Activated T-helper 1 cell treated with anti-CD3 and anti-CD28 coated beads, Interleukin-12 subunit alpha, Interleukin-12 subunit beta, Interleukin-2, Interleukin-4 antibody, amounts not matched to agents 30 ng/mL and 10 ng/mL and 1 ng/mL, durations not matched to agents 14 hours and 24 hours and 36 hours (primary cell): ENCODE measurements around the gene URB2. TPM values are rescaled to one million over a fixed set of nuclear protein-coding genes. Genes with fewer than 3 reads are reported as not detected.

Experiments used
- DNase-seq: peaks from one replicate; pipeline ENCODE4 v3.0.0; 2021; ENCODE audit warnings: low spot score
- H3K27ac Mint-ChIP-seq: one replicate; pipeline ENCODE4 v1.8.0; 2021; ENCODE audit warnings: mild to moderate bottlenecking, mixed read lengths
- H3K27me3 Mint-ChIP-seq: one replicate; pipeline ENCODE4 v1.8.0; 2022; ENCODE audit warnings: mild to moderate bottlenecking, moderate library complexity, mixed read lengths; ENCODE audit not compliant: insufficient read depth
- H3K36me3 Mint-ChIP-seq: one replicate; pipeline ENCODE4 v1.8.0; 2021; ENCODE audit warnings: low read depth, mixed read lengths
- H3K4me1 Mint-ChIP-seq: one replicate; pipeline ENCODE4 v1.8.0; 2021; ENCODE audit warnings: low read depth, mixed read lengths
- H3K4me3 Mint-ChIP-seq: one replicate; pipeline ENCODE4 v1.8.0; 2021; ENCODE audit warnings: mild to moderate bottlenecking, moderate library complexity, mixed read lengths
- H3K9me3 Mint-ChIP-seq: one replicate; pipeline ENCODE4 v1.8.0; 2021; ENCODE audit warnings: mixed read lengths
- intact Hi-C: fragments of 100-400 bp; cut with micrococcal nuclease; formaldehyde crosslinking; loops from one replicate; pipeline ENCODE4 v1.15.1; 2024
- total RNA-seq: library from RNA; stranded (reverse); gene quantifications from 2 replicates; pipeline ENCODE4 v1.2.3, GENCODE V29; 2022

The URB2 gene
- total RNA-seq, 1 donor from 2014 or later = 37.3 TPM

DNA sequence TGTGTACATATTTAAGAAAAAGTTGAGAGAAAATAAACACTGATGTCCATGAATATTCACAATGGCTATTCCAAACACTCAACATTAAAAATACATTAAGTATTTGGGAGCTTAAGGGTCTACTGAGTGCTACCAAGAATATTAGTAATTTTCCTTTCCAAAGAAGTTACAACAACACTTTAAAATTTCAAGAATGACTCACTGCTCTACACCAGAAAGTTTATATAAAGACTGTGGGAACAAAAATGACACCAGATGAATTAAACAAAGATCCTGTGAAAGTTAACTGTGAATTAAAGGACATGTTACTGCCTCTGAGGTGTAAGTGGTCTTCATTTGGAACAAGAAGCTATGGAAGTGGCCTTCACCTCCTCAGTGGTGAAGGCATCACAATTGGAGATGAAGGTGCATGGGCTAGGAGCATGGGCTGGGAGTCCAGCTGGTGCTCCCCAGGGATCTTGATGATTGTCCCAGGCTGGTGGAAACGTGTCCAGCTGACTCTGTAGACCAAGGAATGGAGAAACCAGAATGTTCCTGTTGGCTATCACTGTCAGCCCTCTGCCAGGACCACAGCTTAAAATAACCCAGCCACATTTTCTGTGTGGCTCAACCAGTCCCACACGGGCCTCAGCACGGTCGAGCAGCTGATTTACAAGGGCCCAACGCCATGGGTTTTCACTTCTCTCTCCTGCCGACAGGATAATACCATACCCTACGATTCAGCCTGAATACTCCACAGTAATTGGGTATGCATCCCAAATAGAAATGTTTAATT lies 28.9 kb upstream of the URB2 start:
- Mint-ChIP-seq H3K4me1 (peaks cover 11% of the 10 kb centered on the region), H3K4me3 (no peak overlapping the region), H3K36me3 (peaks cover 35% of the 10 kb centered on the region), H3K9me3 (no peaks in the 10 kb centered on the region), H3K27ac (peak overlapping the region; percentile 52), H3K27me3 (no peaks in the 10 kb centered on the region)
- DNase-seq = no peak
- intact Hi-C loops = no loop called here

DNA sequence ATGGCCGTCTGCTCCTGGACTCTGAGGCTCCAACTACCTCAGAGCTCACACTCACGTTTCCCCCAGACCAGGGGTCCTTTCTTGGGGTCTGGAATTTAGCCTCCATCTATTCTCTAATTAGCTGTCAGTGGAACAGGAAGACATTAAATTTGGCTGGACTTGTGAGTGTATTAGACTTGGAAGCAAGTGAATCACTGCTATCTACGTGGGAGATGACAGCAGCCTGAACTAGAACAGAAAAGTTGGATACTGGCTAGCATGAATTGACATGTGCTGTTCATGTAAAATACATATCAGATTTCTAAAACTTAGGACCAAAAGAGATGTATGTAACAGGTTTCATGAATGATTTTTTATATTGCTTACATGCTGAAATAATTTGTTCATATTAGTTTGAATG lies 28.2 kb upstream of the URB2 start:
- Mint-ChIP-seq H3K36me3 (peaks cover 42% of the 10 kb centered on the region), H3K9me3 (no peaks in the 10 kb centered on the region), H3K4me3 (no peak overlapping the region), H3K27me3 (no peaks in the 10 kb centered on the region), H3K27ac (no peak overlapping the region), H3K4me1 (peaks cover 11% of the 10 kb centered on the region)
- intact Hi-C loops = no loop called here
- DNase-seq = no peak

DNA sequence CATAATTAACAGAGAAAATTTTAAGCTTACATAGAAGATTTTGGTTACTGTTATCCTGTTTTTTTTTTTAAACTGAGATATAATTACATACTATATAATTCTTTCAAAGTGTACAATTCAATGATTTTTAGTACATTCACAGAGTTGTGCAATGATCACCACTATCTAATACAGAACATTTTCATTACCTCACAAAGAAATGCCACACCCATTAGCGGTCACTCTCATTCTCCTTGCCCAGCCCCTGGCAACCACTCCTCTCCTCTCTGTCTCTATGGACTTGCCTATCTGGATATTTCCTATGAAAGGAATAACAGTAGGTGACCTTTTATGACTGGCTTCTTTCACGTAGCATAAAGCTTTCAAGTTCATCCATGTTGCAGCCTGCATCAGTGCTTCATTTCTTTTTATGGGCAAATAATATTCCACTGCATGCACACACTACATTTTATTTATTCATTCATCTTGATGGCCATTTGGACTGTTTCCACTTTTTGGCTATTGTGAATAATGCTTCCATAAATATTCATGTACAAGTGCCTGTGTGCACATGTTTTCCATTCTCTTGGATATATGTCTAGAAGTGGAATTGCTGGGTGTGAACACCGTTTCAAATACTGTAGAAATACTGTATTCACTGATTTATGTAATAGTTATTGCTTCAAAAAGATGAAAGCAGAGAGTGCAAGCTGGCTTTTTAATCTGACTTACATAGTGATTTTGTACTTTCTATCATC lies 26.7 kb upstream of the URB2 start:
- Mint-ChIP-seq H3K4me3 (no peak overlapping the region), H3K27ac (no peak overlapping the region), H3K27me3 (no peaks in the 10 kb centered on the region), H3K4me1 (peaks cover 11% of the 10 kb centered on the region), H3K9me3 (no peaks in the 10 kb centered on the region), H3K36me3 (peaks cover 37% of the 10 kb centered on the region)
- no peak for DNase-seq
- intact Hi-C loops = no loop called here

DNA sequence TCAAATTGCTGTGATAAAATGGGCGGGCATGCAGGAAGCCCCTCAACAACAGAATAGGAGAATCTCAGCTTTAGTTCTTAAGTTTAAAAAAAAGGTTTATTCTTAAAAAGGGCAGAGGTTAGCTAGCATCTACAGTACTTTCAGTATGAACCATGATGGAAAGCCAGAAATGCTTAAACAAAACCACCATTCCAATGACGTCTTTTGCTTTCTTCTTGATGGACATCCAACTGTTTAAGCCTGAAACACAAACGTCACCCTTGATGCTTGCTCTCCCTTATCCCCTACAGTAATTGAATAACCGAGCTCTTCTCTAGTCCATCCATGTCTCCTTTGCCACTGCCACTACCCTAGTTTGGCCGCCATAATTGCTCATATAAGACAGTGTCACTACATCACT lies 25.8 kb upstream of the URB2 start:
- intact Hi-C loops = no loop called here
- Mint-ChIP-seq H3K9me3 (no peaks in the 10 kb centered on the region), H3K4me3 (no peak overlapping the region), H3K27ac (no peak overlapping the region), H3K4me1 (peaks cover 11% of the 10 kb centered on the region), H3K36me3 (peaks cover 40% of the 10 kb centered on the region), H3K27me3 (no peaks in the 10 kb centered on the region)
- DNase-seq = no peak

DNA sequence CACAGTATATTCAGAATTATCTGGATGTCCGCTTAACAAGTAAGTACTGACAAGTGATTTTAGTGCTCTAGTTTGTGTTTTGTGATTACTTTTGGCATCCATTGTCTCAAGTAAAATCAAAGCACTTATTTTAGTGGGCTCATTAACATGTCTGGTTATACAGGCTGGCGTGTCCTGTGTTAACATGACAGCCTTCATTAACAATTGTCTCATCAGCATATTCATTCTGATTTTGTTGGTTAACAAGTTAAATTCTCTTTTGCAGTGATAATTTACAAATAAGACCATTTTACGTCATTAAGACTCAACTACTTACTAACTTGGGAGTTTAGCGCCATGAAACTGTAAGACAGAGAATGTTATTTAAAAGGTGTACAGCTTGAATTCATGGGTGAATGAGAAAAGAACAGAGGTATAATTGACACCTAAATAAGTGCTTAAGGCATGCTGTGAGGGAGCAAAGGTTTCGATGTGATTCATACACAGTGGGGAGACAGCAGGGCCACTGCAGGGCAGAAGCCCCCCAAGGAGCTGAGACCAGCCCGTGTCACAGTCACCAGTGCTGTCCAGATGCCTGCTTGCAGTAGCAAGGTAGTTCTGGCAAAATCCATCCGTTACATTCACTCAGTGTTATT lies 22.6 kb upstream of the URB2 start:
- Mint-ChIP-seq H3K27me3 (no peaks in the 10 kb centered on the region), H3K27ac (no peak overlapping the region), H3K4me3 (no peak overlapping the region), H3K9me3 (no peaks in the 10 kb centered on the region), H3K36me3 (peaks cover 57% of the 10 kb centered on the region), H3K4me1 (no peaks in the 10 kb centered on the region)
- no peak for DNase-seq
- intact Hi-C loops = no loop called here

DNA sequence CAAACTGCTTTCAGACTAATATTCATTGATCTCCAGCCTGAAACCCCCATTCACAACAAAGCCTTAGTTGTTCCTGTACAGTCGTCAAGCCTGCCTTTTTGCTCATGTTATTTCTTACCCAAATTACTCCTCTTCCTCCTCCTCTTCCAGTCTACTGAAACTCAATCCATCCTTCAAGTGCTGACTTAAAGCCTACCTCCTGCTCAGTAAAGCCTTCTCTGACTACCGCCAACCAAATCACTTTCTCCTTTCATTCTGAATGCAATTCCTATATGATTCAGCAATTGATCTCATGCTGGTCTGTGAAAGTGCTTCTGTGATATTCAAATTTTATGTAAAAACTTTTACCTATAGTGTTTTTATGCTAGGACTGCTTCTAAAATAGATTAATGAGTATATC lies 18.7 kb upstream of the URB2 start:
- peaks cover 57% of the 10 kb centered on the region for H3K36me3 Mint-ChIP-seq

DNA sequence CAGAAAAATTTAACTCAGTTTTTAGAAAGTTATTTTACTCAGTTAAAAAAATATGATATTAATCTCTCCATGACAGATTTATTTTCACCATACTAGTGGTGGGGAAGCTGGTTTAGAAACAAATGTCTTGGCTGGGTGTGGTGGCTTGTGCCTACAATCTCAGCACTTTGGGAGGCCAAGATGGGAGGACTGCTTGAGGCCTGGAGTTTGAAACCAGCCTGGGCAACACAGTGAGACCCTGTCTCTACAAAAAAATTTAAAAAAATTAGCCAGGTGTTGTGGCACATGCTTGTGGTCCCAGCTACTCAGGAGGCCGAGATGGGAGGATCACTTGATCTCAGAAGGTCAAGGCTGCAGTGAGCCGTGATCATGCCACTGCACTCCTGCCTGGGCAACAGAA lies 17.5 kb upstream of the URB2 start:
- Mint-ChIP-seq H3K4me3 (no peak overlapping the region), H3K27me3 (no peaks in the 10 kb centered on the region), H3K36me3 (peaks cover 62% of the 10 kb centered on the region), H3K27ac (no peak overlapping the region), H3K4me1 (no peaks in the 10 kb centered on the region), H3K9me3 (no peaks in the 10 kb centered on the region)
- intact Hi-C loops = no loop called here
- no peak for DNase-seq

More for the DNA sequence above, 18.7 kb upstream of the URB2 start:
- Mint-ChIP-seq H3K9me3 (no peaks in the 10 kb centered on the region), H3K27ac (peak overlapping the region; percentile 32), H3K4me1 (no peaks in the 10 kb centered on the region), H3K27me3 (no peaks in the 10 kb centered on the region), H3K4me3 (no peak overlapping the region)
- intact Hi-C loops = no loop called here
- DNase-seq = no peak

DNA sequence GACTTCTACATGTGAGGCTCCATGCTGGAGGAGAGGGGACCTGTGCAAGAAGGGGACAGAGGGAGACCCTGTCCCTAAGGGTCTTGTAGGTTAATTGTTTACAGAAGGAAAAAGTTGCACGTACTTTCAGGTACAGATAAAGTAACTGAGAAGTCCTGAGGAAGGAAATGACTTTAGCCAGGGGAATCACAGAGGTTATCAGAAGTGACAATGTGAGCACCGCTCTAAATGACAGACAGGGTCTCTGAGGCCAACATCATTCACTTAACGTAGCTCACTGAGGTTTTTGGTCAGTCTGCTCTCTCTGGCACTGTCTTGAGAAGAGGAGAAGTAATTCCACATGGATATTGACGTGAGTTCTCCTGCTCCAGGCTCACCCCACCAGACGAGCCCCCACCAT lies 12.1 kb upstream of the URB2 start:
- no peak for DNase-seq
- H3K36me3 Mint-ChIP-seq = peaks cover 37% of the 10 kb centered on the region
- no peaks in the 10 kb centered on the region for H3K9me3 Mint-ChIP-seq
- H3K27ac Mint-ChIP-seq = no peak overlapping the region
- H3K27me3 Mint-ChIP-seq = no peaks in the 10 kb centered on the region
- H3K4me3 Mint-ChIP-seq = no peak overlapping the region
- intact Hi-C loops = no loop called here
- peaks cover 16% of the 10 kb centered on the region for H3K4me1 Mint-ChIP-seq

DNA sequence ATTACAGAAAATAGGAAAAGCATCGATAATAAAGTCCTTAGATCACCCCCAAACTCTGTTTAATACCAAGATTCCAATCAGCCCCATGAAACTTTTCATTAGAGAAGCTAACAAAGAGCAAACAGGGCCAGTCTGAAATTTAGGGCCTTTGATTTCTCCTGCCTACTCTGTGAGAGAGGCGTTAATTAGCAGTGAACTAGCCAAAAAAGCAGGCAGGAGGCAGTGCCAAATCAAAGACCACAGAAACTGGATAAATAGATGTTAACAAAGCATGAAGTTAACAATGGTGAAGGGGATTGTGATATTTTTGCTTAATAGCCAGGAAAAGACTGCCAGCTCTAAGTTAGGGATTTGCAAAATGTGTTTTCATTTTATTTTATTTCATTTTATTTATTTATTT lies 11.3 kb upstream of the URB2 start:
- H3K4me1 Mint-ChIP-seq = peaks cover 19% of the 10 kb centered on the region
- intact Hi-C loops = no loop called here
- no peaks in the 10 kb centered on the region for H3K27me3 Mint-ChIP-seq
- no peak overlapping the region for H3K27ac Mint-ChIP-seq
- peaks cover 32% of the 10 kb centered on the region for H3K36me3 Mint-ChIP-seq
- no peak overlapping the region for H3K4me3 Mint-ChIP-seq
- DNase-seq = no peak
- H3K9me3 Mint-ChIP-seq = no peaks in the 10 kb centered on the region

DNA sequence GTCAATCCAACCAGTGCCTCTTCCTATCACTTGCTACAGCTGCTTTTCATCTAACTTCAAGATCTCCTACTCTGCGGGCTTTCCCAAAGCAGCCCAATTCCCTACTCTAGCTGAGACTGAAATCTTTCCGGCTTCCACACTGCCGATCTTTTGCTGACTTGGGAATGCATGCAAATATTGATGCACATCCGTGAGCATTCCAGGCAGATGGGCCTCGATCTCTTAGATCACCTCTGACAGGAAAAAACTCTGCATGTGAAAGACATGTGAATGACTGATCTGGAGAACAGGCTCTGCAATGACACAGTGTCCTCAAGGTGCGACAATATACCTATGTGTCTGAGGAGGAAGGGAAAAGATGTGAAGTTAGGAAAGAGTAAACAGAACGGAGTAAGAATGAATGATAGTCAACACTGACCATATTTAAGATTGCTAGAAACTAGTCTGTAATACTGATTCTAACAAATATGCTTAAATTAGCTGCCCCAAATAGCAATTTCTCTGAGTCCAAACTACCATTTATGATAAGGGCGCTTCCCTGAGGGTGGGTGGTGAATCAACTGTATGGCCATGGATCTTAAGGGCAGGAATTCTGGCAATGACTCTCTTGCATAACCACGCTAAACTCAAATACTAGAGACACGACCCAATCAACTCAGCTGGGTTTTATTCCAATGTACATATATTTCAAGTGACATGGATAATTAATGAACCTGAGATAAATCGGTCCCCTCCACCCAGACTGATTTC lies 8.5 kb upstream of the URB2 start:
- H3K4me3 Mint-ChIP-seq = no peak overlapping the region
- H3K4me1 Mint-ChIP-seq = peaks cover 39% of the 10 kb centered on the region
- DNase-seq = no peak
- no peak overlapping the region for H3K27ac Mint-ChIP-seq
- H3K27me3 Mint-ChIP-seq = no peaks in the 10 kb centered on the region
- peaks cover 18% of the 10 kb centered on the region for H3K36me3 Mint-ChIP-seq
- H3K9me3 Mint-ChIP-seq = no peaks in the 10 kb centered on the region
- intact Hi-C loops = no loop called here

DNA sequence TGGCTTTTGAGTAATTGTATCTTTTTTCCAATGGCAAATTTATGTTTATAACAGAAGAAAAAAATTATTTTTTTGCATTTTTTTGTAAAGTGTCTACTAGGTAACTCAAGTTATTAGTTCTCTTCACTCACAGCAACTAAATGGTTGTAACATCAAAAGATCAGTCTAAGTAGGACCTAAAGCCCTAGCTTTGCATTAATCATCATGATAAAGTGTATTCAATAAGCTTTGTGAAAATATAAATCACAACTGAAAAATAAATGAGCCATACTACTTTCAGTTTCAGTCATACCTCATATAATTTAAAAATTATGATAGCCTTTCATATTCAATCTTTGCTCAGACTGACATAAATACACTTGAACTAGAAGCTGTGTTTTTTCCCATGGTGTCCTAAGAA lies 7.0 kb upstream of the URB2 start:
- Mint-ChIP-seq H3K4me1 (peaks cover 45% of the 10 kb centered on the region), H3K27me3 (no peaks in the 10 kb centered on the region), H3K27ac (no peak overlapping the region), H3K4me3 (no peak overlapping the region), H3K36me3 (peaks cover 10% of the 10 kb centered on the region), H3K9me3 (no peaks in the 10 kb centered on the region)
- DNase-seq = no peak
- intact Hi-C loops = no loop called here

DNA sequence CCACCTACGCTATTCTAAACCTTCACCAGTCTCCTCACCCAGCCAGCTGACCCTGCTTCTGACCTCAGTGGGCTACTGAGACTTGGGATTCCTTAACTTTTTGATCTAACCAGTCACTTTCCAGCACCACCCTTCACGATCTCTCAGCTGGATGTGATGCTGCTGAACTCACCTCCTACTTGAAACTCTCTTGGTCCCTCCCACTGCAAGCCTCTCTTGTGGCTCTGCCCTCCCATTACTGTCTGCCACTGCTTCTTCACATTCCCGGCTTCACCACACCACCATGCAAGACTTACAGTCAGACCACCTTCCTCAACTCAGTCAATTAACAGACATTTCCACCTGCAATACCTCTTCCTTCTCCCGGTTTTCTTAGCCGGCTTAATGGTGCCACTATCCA lies 6.4 kb upstream of the URB2 start:
- no peaks in the 10 kb centered on the region for H3K27me3 Mint-ChIP-seq
- peaks cover 44% of the 10 kb centered on the region for H3K4me1 Mint-ChIP-seq
- intact Hi-C loops = loop anchor here (10.0 kb wide), 2 partner anchors 365 to 1245 kb away; partner anchors contain the start of gene C1orf198
- no peak overlapping the region for H3K27ac Mint-ChIP-seq
- H3K36me3 Mint-ChIP-seq = peaks cover 8% of the 10 kb centered on the region
- no peak for DNase-seq
- H3K9me3 Mint-ChIP-seq = no peaks in the 10 kb centered on the region
- no peak overlapping the region for H3K4me3 Mint-ChIP-seq
